ENCODE results near the gene RAB36.
A peak's percentile ranks its signal among the peaks of the same experiment; 100 is the strongest.

Gene RAB36

GRCh38 chr22:23187871-23188700, 42.8 kb downstream of the RAB36 start:
- Histone ChIP-seq H3K4me1 (ENCODE audit: control insufficient read depth, insufficient read depth, low read length, unreplicated experiment) (peaks cover 16% of the 10 kb centered on the region), H3K27me3 (ENCODE audit: insufficient read depth, low read length) (no peaks in the 10 kb centered on the region), H3K79me2 (ENCODE audit: control insufficient read depth, insufficient read depth, low read length, unreplicated experiment) (peaks cover 46% of the 10 kb centered on the region), H3K27ac (ENCODE audit: low read depth, low read length) (peak overlapping the region; percentile 73), H3K36me3 (ENCODE audit: insufficient read depth, low read length) (no peaks in the 10 kb centered on the region), H2AFZ (ENCODE audit: low read length, unreplicated experiment) (no peak overlapping the region), H3K4me3 (ENCODE audit: low read depth, low read length) (no peak overlapping the region)

GRCh38 chr22:23190526-23190925, 45.2 kb downstream of the RAB36 start:
- H3K27ac ChIP-seq (ENCODE audit: low read depth, low read length): no peak overlapping the region
- H3K36me3 ChIP-seq (ENCODE audit: insufficient read depth, low read length): no peaks in the 10 kb centered on the region
- H2AFZ ChIP-seq (ENCODE audit: low read length, unreplicated experiment): no peak overlapping the region
- peaks cover 19% of the 10 kb centered on the region for H3K4me1 ChIP-seq (ENCODE audit: control insufficient read depth, insufficient read depth, low read length, unreplicated experiment)
- no peaks in the 10 kb centered on the region for H3K27me3 ChIP-seq (ENCODE audit: insufficient read depth, low read length)
- peaks cover 28% of the 10 kb centered on the region for H3K79me2 ChIP-seq (ENCODE audit: control insufficient read depth, insufficient read depth, low read length, unreplicated experiment)
- H3K4me3 ChIP-seq (ENCODE audit: low read depth, low read length): no peak overlapping the region

GRCh38 chr22:23192133-23192532, 46.9 kb downstream of the RAB36 start:
- Histone ChIP-seq H3K79me2 (ENCODE audit: control insufficient read depth, insufficient read depth, low read length, unreplicated experiment) (peaks cover 20% of the 10 kb centered on the region), H3K4me1 (ENCODE audit: control insufficient read depth, insufficient read depth, low read length, unreplicated experiment) (peaks cover 19% of the 10 kb centered on the region), H3K36me3 (ENCODE audit: insufficient read depth, low read length) (no peaks in the 10 kb centered on the region), H3K27me3 (ENCODE audit: insufficient read depth, low read length) (no peaks in the 10 kb centered on the region), H3K27ac (ENCODE audit: low read depth, low read length) (no peak overlapping the region), H3K4me3 (ENCODE audit: low read depth, low read length) (no peak overlapping the region), H2AFZ (ENCODE audit: low read length, unreplicated experiment) (no peak overlapping the region)

GRCh38 chr22:23192558-23192957, 47.3 kb downstream of the RAB36 start:
- H3K79me2 ChIP-seq (ENCODE audit: control insufficient read depth, insufficient read depth, low read length, unreplicated experiment): peaks cover 20% of the 10 kb centered on the region
- no peak overlapping the region for H3K4me3 ChIP-seq (ENCODE audit: low read depth, low read length)
- no peak overlapping the region for H2AFZ ChIP-seq (ENCODE audit: low read length, unreplicated experiment)
- no peaks in the 10 kb centered on the region for H3K27me3 ChIP-seq (ENCODE audit: insufficient read depth, low read length)
- peaks cover 17% of the 10 kb centered on the region for H3K4me1 ChIP-seq (ENCODE audit: control insufficient read depth, insufficient read depth, low read length, unreplicated experiment)
- H3K27ac ChIP-seq (ENCODE audit: low read depth, low read length): no peak overlapping the region
- H3K36me3 ChIP-seq (ENCODE audit: insufficient read depth, low read length): no peaks in the 10 kb centered on the region

- Histone ChIP-seq H3K36me3 (ENCODE audit: insufficient read depth, low read length) (no peaks in the 10 kb centered on the region), H3K27ac (ENCODE audit: low read depth, low read length) (no peak overlapping the region), H3K4me3 (ENCODE audit: low read depth, low read length) (no peak overlapping the region), H3K79me2 (ENCODE audit: control insufficient read depth, insufficient read depth, low read length, unreplicated experiment) (peaks cover 12% of the 10 kb centered on the region), H2AFZ (ENCODE audit: low read length, unreplicated experiment) (no peak overlapping the region), H3K27me3 (ENCODE audit: insufficient read depth, low read length) (no peaks in the 10 kb centered on the region), H3K4me1 (ENCODE audit: control insufficient read depth, insufficient read depth, low read length, unreplicated experiment) (peaks cover 9% of the 10 kb centered on the region)
Measured at GRCh38 chr22:23193196-23193827, 48.0 kb downstream of the RAB36 start.

- Histone ChIP-seq H3K27me3 (ENCODE audit: insufficient read depth, low read length) (no peaks in the 10 kb centered on the region), H3K27ac (ENCODE audit: low read depth, low read length) (no peak overlapping the region), H3K36me3 (ENCODE audit: insufficient read depth, low read length) (no peaks in the 10 kb centered on the region), H3K79me2 (ENCODE audit: control insufficient read depth, insufficient read depth, low read length, unreplicated experiment) (peaks cover 11% of the 10 kb centered on the region), H3K4me1 (ENCODE audit: control insufficient read depth, insufficient read depth, low read length, unreplicated experiment) (peaks cover 8% of the 10 kb centered on the region), H2AFZ (ENCODE audit: low read length, unreplicated experiment) (no peak overlapping the region), H3K4me3 (ENCODE audit: low read depth, low read length) (no peak overlapping the region)
Measured at GRCh38 chr22:23193882-23194281, 48.6 kb downstream of the RAB36 start.

- Histone ChIP-seq H3K27ac (ENCODE audit: low read depth, low read length) (no peak overlapping the region), H3K36me3 (ENCODE audit: insufficient read depth, low read length) (no peaks in the 10 kb centered on the region), H2AFZ (ENCODE audit: low read length, unreplicated experiment) (no peak overlapping the region), H3K79me2 (ENCODE audit: control insufficient read depth, insufficient read depth, low read length, unreplicated experiment) (peaks cover 3% of the 10 kb centered on the region), H3K4me1 (ENCODE audit: control insufficient read depth, insufficient read depth, low read length, unreplicated experiment) (peaks cover 10% of the 10 kb centered on the region), H3K4me3 (ENCODE audit: low read depth, low read length) (no peak overlapping the region), H3K27me3 (ENCODE audit: insufficient read depth, low read length) (no peaks in the 10 kb centered on the region)
Measured at GRCh38 chr22:23196165-23196564, 50.9 kb downstream of the RAB36 start.

- H3K79me2 ChIP-seq (ENCODE audit: control insufficient read depth, insufficient read depth, low read length, unreplicated experiment): peaks cover 3% of the 10 kb centered on the region
- no peaks in the 10 kb centered on the region for H3K27me3 ChIP-seq (ENCODE audit: insufficient read depth, low read length)
- no peak overlapping the region for H2AFZ ChIP-seq (ENCODE audit: low read length, unreplicated experiment)
- no peak overlapping the region for H3K4me3 ChIP-seq (ENCODE audit: low read depth, low read length)
- peaks cover 10% of the 10 kb centered on the region for H3K4me1 ChIP-seq (ENCODE audit: control insufficient read depth, insufficient read depth, low read length, unreplicated experiment)
- H3K27ac ChIP-seq (ENCODE audit: low read depth, low read length): no peak overlapping the region
- H3K36me3 ChIP-seq (ENCODE audit: insufficient read depth, low read length): no peaks in the 10 kb centered on the region
Measured at GRCh38 chr22:23197836-23198235, 52.6 kb downstream of the RAB36 start.

- Histone ChIP-seq H3K79me2 (ENCODE audit: control insufficient read depth, insufficient read depth, low read length, unreplicated experiment) (peaks cover 5% of the 10 kb centered on the region), H3K36me3 (ENCODE audit: insufficient read depth, low read length) (no peaks in the 10 kb centered on the region), H2AFZ (ENCODE audit: low read length, unreplicated experiment) (no peak overlapping the region), H3K27ac (ENCODE audit: low read depth, low read length) (no peak overlapping the region), H3K4me1 (ENCODE audit: control insufficient read depth, insufficient read depth, low read length, unreplicated experiment) (peaks cover 2% of the 10 kb centered on the region), H3K4me3 (ENCODE audit: low read depth, low read length) (no peak overlapping the region), H3K27me3 (ENCODE audit: insufficient read depth, low read length) (no peaks in the 10 kb centered on the region)
Measured at GRCh38 chr22:23199159-23199558, 53.9 kb downstream of the RAB36 start.

- H3K36me3 ChIP-seq (ENCODE audit: insufficient read depth, low read length): no peaks in the 10 kb centered on the region
- H3K79me2 ChIP-seq (ENCODE audit: control insufficient read depth, insufficient read depth, low read length, unreplicated experiment): peaks cover 5% of the 10 kb centered on the region
- H3K4me3 ChIP-seq (ENCODE audit: low read depth, low read length): no peak overlapping the region
- no peak overlapping the region for H2AFZ ChIP-seq (ENCODE audit: low read length, unreplicated experiment)
- no peak overlapping the region for H3K27ac ChIP-seq (ENCODE audit: low read depth, low read length)
- H3K27me3 ChIP-seq (ENCODE audit: insufficient read depth, low read length): no peaks in the 10 kb centered on the region
- peaks cover 2% of the 10 kb centered on the region for H3K4me1 ChIP-seq (ENCODE audit: control insufficient read depth, insufficient read depth, low read length, unreplicated experiment)
Measured at GRCh38 chr22:23200898-23201297, 55.6 kb downstream of the RAB36 start.

All from ACC112 (cell line).